A204.1 (cell line): ENCODE measurements around the gene TBC1D17.

Experiments
- FAIRE-seq: peaks from 2 replicates; lab custom pipeline; 2012; peaks lifted over from hg19 to GRCh38; lab: Jason Lieb, UNC

Gene TBC1D17

DNA sequence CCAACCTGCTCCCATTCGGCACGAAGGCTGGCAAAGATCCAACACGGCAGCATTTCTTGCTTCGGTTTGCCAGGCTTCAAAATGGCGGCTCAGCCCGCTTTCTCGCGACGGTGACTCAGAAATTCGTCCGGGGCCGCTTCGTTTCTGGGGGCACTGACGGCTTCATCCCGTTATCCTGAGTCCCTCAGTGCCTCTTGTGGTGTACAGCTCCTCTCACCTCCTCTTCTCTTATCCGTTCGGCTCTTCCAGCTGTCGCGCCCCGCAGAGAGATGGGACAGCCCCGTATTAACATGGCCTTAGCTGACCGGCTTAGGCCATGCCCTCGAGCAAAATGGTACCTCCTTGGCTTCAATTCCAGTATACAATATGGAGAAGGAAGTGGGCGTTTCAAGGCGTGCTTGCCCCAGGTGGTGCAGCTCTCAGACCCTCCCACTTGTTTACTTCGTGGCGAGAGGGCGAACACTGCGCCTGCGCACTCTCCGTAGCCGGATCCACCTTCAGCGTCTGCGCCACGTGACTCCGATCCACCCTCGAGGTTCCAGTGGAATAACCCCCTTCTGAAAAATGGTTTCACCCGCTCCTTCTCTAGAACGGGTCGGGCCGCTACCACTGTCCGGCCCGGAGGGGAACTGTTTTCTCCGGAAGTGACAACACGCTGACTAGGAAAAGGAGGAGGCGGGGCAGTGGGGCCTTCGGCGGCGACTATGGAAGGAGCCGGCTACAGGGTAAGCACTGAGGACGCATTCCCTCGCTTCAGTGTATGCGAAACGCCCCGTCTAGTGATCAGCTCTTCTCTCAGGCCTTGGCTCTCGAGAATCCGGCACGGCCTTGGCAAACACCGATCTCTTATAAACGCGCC is at the start of gene TBC1D17, which contains the start of gene AKT1S1:
TSS of gene TBC1D17 (plus strand) at position 683 of the 859 bp plus-strand sequence. CDS start at position 705, 22 bp downstream.
TSS of gene AKT1S1 (minus strand) at position 336 of the 859 bp plus-strand sequence. CDS start 4,060 bp downstream, outside the sequence.
- peak; percentile 98 for FAIRE-seq

DNA sequence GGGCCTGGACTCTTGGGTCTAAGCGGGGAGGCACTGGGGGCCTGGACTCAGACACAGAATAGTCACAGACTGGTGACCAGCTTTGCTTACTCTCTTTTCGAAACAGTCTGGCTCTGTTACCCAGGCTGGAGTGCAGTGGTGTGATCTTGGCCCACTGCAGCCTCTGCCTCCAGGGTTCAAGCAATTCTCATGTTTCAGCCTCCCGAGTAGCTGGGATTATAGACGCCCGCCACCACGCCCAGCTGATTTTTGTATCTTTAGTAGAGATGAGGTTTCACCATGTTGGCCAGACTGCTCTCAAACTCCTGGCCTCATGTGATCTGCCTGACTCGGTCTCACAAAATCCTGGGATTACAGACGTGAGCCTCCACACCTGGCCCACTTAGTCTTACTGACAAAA is 48.3 kb upstream of the TBC1D17 start:
- FAIRE-seq: no peak

DNA sequence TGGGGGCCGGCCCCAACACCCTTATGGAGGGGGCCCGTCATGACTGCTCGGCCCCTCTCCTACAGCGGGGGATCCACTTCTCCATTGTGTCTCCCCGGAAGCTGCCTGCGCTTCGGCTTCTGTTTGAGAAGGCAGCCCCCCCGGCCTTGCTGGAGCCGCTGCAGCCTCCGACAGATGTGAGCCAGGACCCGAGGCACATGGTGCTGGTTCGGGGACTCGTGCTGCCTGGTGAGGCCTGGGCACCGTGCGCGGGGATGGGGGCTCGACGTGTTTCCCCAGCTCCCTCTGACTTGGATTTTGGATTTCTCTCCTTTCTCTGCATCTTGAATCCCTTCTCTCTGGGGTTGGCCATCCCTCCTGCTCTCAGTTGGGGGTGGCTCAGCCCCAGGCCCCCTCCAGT is 47.8 kb upstream of the TBC1D17 start:
- no peak for FAIRE-seq

DNA sequence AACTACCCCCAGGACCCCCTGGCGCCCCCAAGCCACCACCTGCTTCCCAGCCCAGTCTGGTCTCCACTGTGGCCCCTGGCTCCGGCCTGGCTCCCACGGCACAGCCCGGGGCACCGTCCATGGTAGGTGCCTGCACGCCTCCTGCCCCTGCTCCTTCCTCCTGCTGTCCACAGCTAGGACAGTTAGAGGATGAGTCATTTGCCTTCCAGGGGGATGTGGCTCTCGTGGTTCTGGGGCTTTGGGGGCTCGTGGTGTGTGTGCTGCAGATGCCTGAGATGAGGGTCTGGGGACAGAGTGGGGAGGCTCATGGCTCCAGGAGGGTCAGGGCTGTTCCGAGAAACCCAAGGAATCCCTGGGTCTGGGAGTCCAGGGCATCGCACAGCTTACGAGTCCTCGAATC is 46.7 kb upstream of the TBC1D17 start:
- no peak for FAIRE-seq

DNA sequence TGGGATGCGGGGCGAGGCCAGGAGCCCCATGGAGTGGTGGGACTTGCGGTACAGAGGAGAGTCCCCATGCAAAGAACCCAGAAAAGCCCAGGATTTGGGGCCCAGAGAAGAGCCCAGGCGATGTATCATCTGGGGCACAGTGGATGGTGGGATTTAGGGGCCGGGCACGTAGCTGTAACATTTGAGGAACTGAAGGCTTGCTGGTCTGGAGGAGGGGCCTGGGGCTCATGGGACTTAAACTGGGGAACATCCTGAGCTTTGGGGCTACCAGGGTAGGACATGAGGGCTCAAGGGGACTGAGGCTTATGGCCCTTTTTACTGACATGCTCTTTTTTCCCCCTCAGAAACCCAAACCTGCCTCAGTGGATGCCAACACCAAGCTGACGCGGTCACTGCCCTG is 45.9 kb upstream of the TBC1D17 start:
- FAIRE-seq: no peak

DNA sequence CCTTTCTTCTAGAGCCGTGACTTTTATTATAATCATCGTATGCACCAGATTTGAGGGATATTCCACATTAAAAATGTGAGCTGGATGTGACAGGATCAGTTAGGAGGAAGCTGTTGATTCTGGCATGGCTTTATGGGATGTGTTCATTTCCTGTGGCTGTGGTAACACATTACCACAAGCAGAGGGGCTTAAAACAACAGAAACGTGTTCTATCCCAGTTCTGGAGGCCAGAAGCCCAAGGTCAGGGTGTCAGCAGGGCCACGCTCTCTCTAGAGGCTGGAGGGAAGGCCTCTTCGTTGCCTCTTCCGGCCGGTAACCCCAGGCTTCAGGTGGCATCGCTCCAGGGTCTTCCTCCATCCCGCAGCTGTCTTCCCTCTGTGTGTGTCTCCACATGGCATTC is 44.9 kb upstream of the TBC1D17 start:
- no peak for FAIRE-seq

DNA sequence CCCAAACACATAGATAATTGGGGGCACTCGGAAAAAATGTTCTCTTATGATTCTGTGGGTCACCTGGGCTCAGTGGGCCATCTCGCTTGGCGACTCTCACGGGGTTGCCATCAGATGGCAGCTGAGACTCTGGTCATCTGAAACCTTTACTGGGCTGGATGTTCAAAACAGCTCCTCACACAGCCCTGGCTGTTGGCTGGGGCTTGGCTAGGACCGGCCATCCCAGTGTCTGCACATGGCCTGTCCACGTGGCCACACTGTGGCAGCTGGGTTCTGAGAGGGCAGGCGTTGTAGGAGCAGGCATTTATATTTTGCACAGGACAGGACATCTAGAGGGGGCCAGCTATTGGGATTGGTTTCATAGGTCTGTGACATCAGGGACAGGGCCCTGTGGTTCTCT is 43.9 kb upstream of the TBC1D17 start:
- FAIRE-seq: no peak

DNA sequence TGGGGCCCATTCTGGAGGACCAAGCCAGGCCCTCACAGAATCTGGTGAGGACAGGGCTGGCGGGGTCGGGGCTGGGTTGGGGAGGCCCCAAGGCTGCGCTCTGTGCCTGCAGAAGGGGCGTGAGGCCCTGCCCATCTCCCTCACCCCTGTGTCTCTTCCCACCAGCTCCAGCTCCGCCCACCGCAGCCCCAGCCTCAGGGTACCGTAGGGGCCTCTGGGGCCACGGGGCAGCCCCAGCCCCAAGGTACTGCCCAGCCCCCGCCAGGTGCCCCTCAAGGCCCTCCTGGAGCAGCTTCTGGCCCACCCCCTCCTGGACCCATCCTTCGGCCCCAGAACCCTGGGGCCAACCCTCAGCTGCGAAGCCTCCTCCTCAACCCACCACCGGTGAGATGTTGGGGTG is 41.9 kb upstream of the TBC1D17 start:
- FAIRE-seq: no peak

DNA sequence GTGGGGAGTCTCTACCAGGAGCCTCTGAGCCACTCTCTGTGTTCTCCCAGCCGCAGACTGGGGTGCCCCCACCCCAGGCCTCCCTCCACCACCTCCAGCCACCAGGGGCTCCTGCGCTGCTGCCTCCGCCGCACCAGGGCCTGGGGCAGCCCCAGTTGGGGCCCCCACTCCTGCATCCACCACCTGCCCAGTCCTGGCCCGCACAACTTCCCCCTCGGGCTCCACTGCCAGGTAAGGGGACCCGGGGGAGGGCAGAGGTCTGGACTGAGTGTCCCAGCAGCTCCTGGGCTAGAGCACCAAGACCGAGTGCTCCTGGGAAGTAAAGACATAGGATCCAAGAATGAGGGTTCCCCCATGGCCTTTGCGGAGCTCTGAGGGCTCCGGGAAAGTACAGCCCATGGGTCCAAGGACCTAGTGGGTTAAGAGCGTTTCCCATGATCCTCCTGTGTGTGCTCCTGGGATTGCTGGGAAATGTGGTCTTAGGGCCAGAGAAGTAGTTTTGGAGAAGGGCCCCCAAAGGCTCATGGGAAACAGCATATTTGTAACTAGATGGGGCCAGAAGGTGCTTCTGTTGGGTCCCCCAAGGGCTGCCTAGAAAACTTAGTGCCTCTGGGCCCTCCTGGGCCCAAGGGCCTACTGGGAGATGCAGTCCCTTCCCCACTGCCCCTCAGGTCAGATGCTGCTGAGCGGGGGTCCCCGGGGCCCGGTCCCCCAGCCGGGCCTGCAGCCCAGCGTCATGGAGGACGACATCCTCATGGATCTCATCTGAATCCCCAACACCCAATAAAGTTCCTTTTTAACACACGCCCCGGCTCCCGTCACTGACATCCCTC is 41.1 kb upstream of the TBC1D17 start:
- no peak for FAIRE-seq

DNA sequence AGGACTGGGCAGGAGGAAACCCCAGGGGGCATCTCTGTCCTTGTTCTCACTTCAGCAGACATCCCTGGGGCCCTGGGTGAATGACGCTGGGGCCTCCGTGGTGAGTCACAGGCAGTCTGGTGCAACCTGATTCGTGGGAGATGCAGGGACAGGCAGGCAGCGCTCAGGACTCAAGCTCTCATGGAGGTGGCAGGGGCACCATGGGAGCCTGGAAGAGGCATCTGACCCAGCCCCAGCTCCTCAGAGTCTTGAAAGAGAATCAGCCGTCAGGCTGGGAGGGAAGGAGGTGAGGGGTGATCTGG is 40.5 kb upstream of the TBC1D17 start:
- no peak for FAIRE-seq

DNA sequence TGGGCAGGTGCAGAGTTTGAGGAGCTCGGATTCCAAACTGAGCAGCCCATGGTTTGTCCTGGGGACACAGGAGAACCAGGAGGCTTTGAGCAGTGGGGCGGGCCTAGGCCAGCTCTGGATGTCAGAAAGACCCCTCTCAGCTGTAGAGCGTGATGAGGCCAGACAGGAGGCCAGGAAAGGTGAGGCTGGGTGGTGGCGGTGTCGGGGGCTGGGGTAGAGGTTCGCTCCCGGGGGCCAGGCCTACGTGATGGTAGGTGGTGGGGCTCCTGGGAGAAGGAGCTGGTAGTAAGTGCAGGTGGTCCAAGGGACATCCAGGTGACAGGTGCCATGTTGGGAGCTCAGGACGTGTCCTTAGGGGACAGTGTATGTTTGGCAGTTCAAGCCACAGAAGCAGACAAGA is 40.1 kb upstream of the TBC1D17 start:
- no peak for FAIRE-seq

DNA sequence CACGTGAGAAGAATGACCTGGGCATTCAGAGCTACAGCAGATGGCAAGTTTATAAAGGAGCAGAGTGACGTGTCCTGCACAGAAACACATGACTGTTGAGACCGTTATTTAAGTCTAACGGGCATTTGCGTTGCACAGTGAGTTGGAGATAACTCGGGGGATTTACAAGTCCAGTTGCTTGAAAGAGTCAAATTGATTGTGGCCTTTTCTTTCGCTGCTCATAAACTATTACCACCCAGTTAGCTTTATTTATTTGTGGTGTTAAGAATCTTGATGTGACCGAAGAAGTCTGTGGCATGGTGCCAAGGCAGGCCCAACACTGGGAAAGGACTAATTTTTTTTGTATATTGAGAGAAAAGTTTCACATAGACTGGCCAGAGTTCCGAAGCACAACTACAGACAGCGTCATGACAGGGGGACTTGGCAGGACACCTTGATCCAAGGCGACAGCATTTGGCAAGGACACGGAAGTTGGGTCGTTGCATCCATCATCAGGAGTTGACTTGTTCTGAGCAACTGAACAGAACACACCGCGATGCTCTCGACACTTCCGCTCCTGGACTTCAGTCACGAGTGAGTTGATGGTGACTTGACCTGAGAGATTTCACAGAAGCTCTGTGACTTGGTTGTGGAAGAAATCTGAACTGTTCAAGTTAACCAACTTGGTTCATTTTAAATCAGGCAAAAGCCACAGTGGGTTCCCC is 38.5 kb upstream of the TBC1D17 start:
- no peak for FAIRE-seq

DNA sequence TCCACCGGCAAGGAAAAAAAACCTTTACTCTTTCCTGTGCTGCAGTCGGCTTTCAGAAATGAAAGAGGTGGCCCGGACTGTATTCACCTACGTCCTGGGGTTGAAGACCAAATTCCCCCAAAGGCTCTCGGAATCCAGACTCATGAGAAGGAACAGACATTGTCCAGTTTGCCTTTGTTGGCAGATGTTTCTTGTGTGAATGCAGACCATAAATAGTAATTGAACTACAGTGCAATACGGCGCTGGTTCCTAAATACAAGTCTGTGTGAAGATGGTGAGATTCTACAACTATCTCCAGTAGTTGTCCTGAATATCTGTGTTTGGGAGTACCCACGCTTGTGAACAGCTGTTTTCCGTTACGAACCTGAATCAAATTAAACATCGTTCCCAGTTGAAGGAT is 37.8 kb upstream of the TBC1D17 start:
- no peak for FAIRE-seq

DNA sequence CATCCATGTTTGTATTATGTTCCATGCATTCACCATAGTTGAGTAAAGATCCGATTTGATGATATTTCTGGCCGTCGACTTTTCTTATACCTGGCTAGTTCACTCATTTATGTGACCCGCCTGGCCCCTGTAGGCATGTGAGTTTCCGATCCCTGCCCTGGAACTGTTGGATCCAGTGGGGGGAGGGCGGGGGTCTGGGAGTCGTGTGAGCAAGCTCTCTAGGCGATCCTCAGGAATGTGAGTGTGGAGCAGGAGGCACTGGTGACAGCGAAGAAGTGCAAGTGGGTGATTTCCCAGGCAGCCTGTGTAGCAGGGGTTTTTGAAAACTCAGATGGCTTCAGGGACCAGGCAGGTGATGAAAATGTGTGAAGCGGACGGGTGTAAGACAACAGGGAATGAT is 37.2 kb upstream of the TBC1D17 start:
- no peak for FAIRE-seq

DNA sequence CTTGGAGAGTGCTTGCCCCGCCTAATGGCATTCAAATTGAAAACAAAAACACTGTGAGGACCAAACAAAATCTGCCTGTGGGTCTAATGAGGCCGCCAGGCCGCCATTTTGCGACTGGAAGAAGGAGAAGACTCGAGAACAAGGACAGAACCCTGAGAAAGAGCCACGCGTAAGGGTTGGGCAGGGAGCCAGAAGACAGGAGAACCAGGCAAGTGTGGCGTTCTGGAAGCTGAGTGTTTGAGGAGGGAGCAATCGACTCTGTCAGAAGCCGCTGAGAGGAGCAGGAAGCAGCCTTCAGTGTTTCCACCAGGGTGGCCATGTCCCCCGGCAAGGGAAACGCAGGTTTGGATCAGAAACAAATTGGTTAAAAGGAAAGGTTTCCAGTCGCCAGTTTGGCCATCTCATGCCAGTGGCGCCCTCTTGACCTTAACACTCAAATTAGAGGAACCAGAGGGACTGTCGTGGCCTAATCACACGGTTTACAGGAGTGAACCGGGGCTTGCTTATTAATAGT is 36.7 kb upstream of the TBC1D17 start:
- no peak for FAIRE-seq

DNA sequence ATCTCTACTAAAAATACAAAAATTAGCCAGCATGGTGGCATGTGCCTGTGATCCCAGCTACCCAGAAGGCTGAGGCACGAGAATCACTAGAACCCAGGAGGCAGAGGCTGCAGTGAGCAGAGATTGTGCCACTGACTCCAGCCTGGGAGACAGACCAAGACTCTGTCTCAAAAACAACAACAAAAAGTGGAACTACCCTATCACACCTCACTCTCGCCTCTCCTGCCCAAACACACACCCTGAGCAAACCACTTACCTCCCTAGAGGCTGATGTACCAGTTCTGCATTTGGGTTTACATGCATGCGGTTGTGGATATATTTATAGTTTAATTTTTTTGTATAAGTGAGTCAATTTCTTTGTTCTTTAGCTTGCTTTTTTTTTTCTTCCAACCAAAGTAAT is 34.2 kb upstream of the TBC1D17 start:
- no peak for FAIRE-seq

DNA sequence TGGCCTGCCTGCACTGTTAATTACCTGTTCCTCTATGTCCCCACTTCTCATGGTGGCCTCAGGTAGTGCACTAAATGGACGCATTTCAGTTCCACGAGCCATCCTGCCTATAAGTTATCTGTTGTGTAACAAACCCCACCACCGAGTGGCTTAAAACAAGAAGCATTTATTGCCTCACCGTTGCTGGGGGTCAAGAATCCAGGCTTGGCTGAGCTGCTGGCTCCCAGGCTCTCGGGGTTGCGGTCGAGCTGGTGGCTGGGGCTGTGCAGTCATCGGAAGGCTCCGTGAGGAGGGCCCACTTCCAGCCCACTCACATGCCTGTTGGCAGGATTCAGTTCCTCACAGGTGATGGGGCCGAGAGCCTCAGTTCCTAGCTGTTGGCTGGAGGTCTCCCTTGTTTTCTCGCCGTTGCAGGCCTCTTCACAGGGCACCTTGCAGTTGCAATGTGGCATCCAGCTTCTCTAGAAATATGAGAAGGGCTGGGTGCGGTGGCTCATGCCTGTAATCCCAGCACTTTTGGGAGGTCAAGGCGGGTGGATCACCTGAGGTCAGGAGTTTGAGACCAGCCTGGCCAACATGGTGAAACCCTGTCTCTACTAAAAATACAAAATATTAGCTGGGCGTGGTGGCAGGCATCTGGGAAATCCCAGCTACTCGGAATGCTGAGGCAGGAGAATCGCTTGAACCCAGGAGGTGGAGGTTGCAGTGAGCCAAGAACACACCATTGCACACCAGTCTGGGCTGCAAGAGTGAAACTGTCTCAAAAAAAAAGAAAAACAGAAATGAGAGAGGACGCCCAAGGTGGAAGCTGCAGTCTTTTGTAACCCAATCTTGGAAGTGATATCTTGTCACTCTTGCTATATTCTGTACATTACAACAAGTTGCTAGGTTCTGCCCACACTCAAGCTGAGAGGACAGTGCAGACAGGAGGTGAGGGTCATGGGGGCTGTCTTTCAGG is 33.1 kb upstream of the TBC1D17 start:
- FAIRE-seq: no peak

DNA sequence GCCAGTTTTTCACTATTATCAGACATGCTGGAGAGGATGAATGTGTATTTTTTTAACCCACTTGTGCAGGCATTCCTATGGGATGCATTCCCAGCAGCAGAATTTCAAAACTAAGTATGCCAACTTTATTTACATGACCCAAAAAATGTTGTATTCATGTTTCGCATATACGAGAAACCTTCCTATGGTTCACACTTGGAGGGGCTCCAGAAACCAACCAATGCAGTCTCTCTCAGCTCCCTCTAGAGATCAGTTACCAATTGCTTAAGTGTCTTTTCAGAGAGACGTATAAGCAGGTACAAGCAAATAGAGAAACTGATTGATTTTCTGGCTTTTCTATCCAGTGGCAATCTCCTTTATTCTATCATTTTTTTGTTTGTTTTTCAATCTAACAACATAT is 32.1 kb upstream of the TBC1D17 start:
- no peak for FAIRE-seq

DNA sequence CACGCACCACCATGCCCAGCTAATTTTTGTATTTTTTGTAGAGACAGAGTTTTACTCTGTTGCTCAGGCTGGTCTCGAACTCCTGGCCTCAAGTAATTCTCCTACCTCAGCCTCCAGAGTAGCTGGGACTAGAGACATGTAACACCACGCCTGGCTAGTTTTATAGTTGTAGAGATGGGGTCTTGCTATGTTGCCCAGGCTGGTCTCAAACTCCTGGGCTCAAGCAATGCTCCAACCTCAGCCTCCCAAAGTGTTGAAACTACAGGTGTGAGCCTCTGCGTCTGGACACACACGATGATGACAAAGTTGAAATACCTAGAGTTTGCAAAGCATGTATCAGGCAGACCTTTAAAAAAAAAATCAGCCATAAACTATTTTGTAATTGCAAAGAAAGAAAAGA is 31.1 kb upstream of the TBC1D17 start:
- no peak for FAIRE-seq

DNA sequence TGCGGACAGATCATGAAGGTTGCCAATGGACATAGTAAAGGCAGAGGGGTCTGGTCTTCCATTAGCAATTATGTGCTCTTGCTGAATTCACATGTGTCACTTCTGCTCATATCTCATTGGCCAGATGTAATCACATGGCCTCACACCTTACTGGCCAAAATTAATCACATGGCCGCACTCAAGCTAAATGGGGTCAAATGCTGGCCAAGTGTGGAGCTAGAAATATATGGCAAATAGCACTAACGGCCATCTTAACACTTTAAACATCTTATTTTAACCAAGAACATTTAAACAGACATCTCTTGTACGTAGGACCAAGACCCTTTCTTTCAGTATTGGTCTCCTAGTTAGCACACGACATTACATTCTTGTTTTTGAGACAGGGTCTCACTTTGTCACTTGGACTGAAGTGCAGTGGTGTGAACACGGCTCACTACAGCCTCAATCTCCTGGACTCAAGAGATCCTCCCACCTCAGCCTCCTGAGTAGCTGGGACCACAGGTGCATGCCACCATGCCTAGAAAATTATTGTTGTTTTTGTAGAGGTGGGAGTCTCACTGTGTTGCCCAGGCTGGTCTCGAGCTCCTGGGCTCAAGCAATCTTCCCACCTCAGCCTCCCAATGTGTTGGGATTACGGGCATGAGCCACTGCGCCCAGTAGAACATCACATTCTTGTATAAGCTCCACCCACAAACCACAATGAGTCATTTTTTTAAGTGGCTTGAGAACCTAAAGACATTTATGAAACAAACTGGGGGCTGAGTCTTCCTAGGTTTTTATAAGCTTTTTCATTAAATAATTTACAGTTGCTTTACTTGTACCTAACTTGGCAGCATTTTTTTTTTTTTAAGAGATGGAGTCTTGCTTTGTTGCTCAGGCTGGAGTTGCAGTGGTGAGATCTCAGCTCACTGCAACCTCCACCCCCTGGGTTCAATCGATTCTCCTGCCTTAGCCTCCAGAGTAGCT is 29.5 kb upstream of the TBC1D17 start:
- FAIRE-seq: no peak
